SW 1271 (cell line): ENCODE data around the gene BPIFB3.

ENCODE experiments used
- DNase-seq, 2 experiments: peaks; one replicate each; lab custom pipeline; 2025; lab: John Stamatoyannopoulos, UW

Gene BPIFB3

GRCh38 chr20:33062825-33063149 is 9.1 kb downstream of the BPIFB3 start:
- DNase-seq: no peak

- DNase-seq: no peak
Measured at GRCh38 chr20:33063271-33063670, 9.6 kb downstream of the BPIFB3 start.

- DNase-seq: no peak
Measured at GRCh38 chr20:33064572-33065287, 11.0 kb downstream of the BPIFB3 start.

- no peak for DNase-seq
Measured at GRCh38 chr20:33065785-33066184, 12.1 kb downstream of the BPIFB3 start.

- no peak for DNase-seq
Measured at GRCh38 chr20:33067806-33068205, 14.1 kb downstream of the BPIFB3 start.

- no peak for DNase-seq
Measured at GRCh38 chr20:33068251-33068939, 14.7 kb downstream of the BPIFB3 start.

GRCh38 chr20:33069673-33070072 is 16.0 kb downstream of the BPIFB3 start:
- no peak for DNase-seq

- DNase-seq: no peak
Measured at GRCh38 chr20:33070111-33071053, 16.7 kb downstream of the BPIFB3 start.

GRCh38 chr20:33071198-33071597 is 17.5 kb downstream of the BPIFB3 start:
- DNase-seq: no peak

- no peak for DNase-seq
Measured at GRCh38 chr20:33072362-33072761, 18.7 kb downstream of the BPIFB3 start.

- DNase-seq: no peak
Measured at GRCh38 chr20:33072813-33073212, 19.1 kb downstream of the BPIFB3 start.

- no peak for DNase-seq
Measured at GRCh38 chr20:33074675-33075074, 21.0 kb downstream of the BPIFB3 start.

- DNase-seq: no peak
Measured at GRCh38 chr20:33075281-33075680, 21.6 kb downstream of the BPIFB3 start.

GRCh38 chr20:33076662-33077372 is 23.1 kb downstream of the BPIFB3 start:
- no peak for DNase-seq

- DNase-seq: no peak
Measured at GRCh38 chr20:33079259-33079658, 25.6 kb downstream of the BPIFB3 start, which contains the start of gene BPIFB4. TSS of gene BPIFB4 (plus strand) at chr20:33079643. CDS start at chr20:33081527, 1,884 bp downstream.

- DNase-seq: no peak
Measured at GRCh38 chr20:33081411-33082154, 27.9 kb downstream of the BPIFB3 start.

- DNase-seq: no peak
Measured at GRCh38 chr20:33082546-33082945, 28.8 kb downstream of the BPIFB3 start.

- DNase-seq: no peak
Measured at GRCh38 chr20:33083544-33084340, 30.0 kb downstream of the BPIFB3 start.

GRCh38 chr20:33084722-33085121 is 31.0 kb downstream of the BPIFB3 start:
- DNase-seq: no peak

- no peak for DNase-seq
Measured at GRCh38 chr20:33086052-33086722, 32.5 kb downstream of the BPIFB3 start.
